UCSD-AML1 (cell line): ENCODE results near the gene KIZ.
"Not testable (repeated sequence)": the region's sequence is repeated elsewhere in the genome, so short reads cannot be mapped to it uniquely, and the experiment has no call there.

Experiments used
- DNase-seq: peaks from one replicate; lab custom pipeline; 2025; ENCODE audit not compliant: unreplicated experiment; lab: John Stamatoyannopoulos, UW

The KIZ gene

DNA sequence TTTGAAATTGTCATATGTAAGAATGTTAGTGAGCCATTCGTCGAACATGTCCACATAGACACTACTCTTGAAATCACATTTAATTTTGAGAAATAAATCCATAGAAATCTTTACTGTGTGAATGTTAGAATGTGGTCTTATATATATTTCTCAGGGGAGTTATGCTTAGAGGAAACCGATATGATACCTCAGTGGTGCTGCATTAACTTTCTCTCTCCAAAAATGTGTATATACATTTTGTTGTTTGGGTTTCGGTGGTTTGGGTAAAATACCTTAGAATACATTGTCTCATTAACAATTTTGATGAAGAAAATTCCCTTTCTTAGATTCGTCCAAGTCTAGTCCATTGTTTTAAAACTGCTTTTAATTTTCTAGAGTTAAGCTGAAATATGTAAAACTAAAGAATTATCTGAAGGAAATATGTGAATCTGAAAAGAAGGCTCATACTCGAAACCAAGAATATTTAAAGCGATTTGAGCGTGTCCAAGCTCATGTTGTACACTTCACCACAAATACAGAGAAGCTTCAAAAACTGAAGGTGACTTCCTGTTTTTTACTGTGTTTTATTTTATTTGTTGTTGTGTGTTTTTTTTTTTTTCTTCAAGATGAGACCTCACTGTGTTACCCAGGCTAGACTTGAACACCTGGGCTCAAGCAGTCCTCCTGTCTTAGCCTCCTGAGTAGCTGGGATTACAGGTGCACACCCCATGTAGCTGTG is 10.3 kb downstream of the KIZ start:
- DNase-seq: no peak

- no peak for DNase-seq
Observed at GRCh38 chr20:21137078-21137477, 11.2 kb downstream of the KIZ start.

DNA sequence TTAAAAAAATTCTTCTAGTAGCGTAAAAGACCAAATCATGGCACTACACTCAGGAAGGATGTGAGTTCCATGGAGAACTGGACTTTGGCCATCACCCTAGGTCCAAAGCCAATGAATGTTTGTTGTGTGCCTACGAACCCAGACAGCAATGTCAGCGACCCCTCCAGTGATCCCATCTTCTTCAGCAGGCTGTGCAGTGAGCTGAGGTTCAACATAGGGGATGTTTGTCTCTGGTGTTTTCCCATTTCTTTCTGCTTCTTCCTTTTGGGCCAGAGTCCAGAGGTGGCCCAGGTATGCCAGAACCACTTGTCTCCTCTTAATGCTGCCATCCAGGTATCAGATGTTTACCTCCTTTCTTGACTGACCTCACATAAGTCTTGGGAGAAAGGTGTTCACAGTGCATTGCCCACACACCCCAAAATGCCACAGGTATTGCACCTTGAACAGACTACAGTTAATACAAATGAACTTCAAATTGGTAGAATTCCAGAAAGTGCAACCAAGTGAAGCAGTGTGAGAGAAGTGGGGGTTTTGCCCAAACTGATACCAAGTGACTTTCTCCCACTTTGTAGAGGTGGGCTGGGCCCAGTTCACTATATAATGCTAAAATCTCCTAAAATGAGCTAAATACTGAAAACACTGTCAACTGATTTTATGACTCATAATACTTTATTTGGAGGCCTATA is 14.1 kb downstream of the KIZ start:
- no peak for DNase-seq

DNA sequence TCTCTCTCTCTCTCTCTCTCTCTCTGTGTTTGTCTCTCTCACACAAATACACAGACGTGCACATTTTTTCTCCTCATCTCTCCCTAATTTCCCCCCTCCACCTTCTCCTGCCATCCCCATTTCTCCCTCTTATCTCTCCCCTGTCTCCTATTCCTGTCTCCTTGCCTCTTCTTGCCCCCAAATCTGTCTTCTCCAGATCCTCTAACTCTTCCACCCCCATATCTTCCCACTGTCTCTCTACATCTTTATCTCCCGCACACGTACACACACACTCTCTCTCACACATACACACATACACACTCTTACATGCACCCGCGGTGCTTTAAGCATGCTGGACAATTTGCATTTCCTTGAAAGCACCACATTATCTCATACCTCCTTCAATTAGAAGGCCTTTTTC is 15.9 kb downstream of the KIZ start:
- no peak for DNase-seq

DNA sequence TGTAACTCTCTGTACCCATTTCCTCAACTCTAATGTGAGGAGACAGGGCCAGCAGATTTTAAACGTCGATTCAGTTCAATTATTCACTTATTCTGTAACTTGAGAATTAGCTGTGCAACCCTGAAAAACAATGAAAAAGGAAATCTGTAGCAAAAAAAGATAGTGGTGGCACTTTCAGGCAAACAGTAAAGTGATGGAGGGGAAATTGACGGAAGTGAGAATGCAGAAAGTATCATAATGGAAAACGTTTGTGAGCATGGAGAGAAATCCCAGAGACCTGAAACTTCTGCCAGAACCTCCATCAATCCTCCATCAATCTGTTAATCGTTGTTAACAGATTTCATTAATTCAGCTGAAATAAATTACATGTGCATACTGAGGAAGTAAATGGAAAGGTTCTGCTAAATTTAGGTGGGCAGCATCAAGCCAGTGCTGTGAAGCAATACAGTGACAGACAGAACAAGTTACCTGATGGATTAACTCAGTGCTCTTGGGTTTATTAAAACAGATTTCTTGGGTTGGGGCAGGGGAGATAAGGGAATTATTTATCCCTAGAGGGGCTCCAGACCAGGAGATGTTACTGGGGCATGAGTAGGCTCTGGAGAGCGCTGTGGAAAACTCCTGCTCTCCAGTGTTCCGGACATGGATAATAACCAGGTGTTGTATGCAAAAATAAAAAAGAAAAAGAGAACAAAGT is 17.5 kb downstream of the KIZ start:
- DNase-seq: no peak

GRCh38 chr20:21145424-21145823 is 19.5 kb downstream of the KIZ start:
- no peak for DNase-seq

GRCh38 chr20:21146215-21146614 is 20.3 kb downstream of the KIZ start:
- DNase-seq: no peak

DNA sequence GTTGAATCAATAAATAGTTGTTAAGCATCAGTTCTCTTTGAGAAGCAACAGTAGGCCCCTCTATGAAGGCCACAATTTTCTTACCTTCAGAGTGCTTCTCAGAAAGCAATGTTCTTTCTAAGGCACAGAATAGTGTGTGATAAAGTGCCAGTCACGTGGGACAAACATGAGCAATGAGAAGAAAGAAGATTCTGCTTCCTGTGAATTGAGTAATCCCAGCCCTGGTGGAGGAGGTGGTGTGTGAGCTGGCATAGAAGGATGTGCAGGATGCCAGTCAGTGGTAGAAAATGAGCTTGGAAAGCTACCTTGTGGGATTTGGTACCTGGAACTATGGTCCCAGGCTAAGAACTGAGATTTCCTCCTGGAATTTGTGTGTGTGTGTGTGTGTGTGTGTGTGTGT is 21.7 kb downstream of the KIZ start:
- no peak for DNase-seq

- DNase-seq: no peak
Observed at GRCh38 chr20:21149344-21149743, 23.5 kb downstream of the KIZ start.

DNA sequence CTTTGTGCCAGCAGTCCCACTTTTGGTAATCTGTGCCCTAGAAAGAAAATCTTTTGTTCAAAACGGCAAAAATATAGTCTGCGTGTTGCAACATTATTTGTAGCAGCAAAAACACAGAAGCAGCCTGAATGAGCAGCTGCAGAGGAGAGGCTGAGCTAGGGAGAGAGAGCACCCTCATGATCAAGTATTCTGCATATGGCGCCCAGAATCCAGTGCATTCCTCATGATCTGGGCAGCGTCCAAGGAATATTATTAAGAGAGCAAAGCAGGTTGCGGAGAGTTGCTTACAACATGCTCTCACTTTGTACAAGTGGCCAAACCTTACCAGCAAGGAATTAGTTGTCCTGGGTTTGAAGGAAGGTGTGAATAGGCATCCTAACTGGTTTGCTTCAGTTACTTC is 25.9 kb downstream of the KIZ start:
- no peak for DNase-seq

GRCh38 chr20:21154692-21155091 is 28.8 kb downstream of the KIZ start:
- DNase-seq: no peak

- DNase-seq: no peak
Observed at GRCh38 chr20:21155268-21155667, 29.4 kb downstream of the KIZ start.

- no peak for DNase-seq
Observed at GRCh38 chr20:21156266-21156665, 30.4 kb downstream of the KIZ start.

DNA sequence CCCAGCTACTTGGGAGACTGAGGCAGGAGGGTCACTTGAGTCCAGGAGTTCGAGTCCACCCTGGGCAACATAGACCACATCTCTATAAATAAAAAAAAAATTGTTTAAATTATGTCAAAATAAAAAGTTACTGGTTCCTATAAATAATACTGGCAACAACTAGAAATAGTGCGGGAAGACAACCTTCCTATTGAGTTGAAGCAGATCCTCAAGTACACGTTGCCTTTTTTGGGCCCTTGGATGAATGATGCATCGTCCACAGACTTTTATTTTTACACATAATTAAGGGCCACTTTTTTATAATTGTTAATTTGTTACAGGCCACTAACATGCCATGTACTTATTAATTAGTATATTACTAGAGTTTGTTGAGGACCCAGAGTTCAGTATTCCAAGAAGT is 31.1 kb downstream of the KIZ start:
- DNase-seq: no peak

DNA sequence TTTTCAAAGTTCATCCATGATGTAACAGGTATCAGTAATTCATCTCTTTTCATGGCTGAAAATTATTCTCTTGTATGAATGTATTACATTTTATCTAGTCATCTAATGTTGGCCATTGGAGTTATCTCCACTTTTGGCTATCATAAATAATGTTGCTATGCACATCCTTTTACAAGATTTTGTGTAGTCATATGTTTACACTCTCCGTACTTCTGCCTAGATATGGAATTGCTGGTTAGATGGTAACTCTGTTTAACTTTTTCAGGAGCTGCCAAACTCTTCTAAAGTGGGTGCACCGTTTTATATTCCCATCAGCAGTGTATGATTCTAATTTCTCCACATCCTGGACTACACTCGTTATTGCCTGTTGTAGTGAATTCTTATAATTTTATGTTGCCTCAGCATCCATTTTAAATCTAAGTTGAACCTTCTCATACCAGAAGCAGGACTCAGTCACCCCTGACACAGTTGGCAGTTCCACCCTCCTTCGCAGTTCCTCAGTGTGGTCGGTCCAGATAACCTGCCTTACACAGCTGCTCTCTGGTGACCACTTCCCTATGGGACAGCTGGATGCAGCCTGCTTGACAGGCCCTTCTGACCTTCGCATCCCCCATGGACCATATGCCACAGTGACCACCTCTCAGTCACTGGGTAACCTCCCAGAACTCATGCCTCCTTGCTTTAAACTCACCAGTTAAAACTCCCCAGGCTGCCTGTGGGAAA is 33.9 kb downstream of the KIZ start:
- no peak for DNase-seq

DNA sequence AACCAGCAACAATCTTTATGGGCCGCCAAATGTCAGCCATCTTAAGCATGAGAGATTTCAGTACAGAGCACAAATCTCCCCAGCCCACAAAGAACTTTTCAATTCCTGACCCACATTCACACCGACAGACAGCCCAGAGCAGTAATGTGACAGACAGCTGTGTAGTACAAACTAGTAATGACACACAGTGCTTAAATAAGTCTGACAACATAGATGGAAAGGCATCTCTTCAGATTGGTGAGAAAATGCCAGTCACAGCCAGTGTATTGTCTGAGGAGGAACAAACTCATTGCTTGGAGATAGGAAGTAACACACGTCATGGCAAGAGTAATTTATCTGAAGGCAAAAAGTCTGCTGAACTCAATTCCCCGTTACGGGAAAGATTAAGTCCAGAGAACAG is 36.0 kb downstream of the KIZ start:
- no peak for DNase-seq

GRCh38 chr20:21162631-21163030 is 36.7 kb downstream of the KIZ start:
- no peak for DNase-seq

DNA sequence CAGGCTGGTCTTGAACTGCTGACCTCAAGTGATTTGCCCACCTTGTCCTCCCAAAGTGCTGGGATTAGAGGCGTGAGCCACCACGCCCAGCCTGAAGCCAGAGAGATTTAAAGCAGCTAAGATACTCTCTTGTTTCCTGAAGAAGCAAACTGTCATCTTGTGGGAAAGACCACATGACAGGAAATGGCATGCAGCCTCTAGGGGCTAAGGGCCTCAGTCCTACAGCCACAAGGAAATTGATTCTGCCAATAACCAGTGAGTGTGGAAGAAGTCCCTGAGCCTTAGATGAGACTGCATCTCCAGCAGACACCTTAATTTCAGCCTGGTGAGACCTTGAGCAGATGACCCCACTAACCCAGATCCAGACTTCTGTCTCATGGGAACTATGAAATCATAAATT is 40.9 kb downstream of the KIZ start:
- peak; percentile 26 for DNase-seq

DNA sequence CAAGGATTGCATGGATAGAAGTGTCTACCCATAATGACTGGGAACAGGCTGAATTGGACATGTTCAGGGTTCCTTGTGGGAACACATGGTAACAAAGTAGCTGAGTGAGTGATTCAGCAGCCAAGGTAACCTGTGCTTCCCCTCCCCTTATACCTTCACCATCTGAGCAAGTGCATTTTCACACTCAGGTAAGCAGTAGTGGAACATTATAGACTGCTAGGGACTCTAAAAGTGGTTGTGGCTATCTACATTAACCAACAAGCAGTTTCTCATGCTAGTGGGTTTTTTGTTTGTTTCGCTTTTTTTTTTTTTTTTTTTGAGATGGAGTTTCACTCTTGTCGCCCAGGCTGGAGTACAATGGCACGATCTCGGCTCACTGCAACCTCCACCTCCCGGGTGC is 41.4 kb downstream of the KIZ start:
- DNase-seq: no peak

GRCh38 chr20:21168061-21168460 is 42.2 kb downstream of the KIZ start:
- DNase-seq: not testable (repeated sequence)

GRCh38 chr20:21172626-21173025 is 46.7 kb downstream of the KIZ start:
- DNase-seq: no peak

- DNase-seq: no peak
Observed at GRCh38 chr20:21173485-21173884, 47.6 kb downstream of the KIZ start.
